DND-41 (cell line): Measurements from ENCODE around the gene KRT28.
"Not testable (repeated sequence)": the region's sequence is repeated elsewhere in the genome, so short reads cannot be mapped to it uniquely, and the experiment has no call there.

Experiments
- ATAC-seq: fragments of 200-7000 bp; cut with Tn5 transposase; 3 replicates; pipeline ENCODE4 v1.9.1; 2021; ENCODE audit warnings: low read depth; ENCODE audit not compliant: insufficient read depth
- DNase-seq: peaks from one replicate; pipeline ENCODE4 v3.0.0-alpha.2; 2020
- H2AFZ ChIP-seq: 2 replicates; pipeline ENCODE4 v1.6.0; 2012; ENCODE audit warnings: low read depth, low read length
- H3K27ac ChIP-seq: 2 replicates; pipeline ENCODE4 v1.5.1; 2012; ENCODE audit warnings: low read length, inconsistent platforms
- H3K27me3 ChIP-seq: fragments of 200-600 bp; sonication (generic); 2 replicates; pipeline ENCODE4 v1.6.0; 2012; ENCODE audit warnings: low read length, mild to moderate bottlenecking, inconsistent platforms; ENCODE audit not compliant: insufficient read depth, poor library complexity
- H3K36me3 ChIP-seq: 2 replicates; pipeline ENCODE4 v1.5.1; 2012; ENCODE audit warnings: low read length, inconsistent platforms; ENCODE audit not compliant: insufficient read depth
- H3K4me1 ChIP-seq: 2 replicates; pipeline ENCODE4 v1.5.1; 2012; ENCODE audit warnings: mild to moderate bottlenecking, low read length; ENCODE audit not compliant: insufficient read depth
- H3K4me2 ChIP-seq: 2 replicates; pipeline ENCODE4 v1.6.0; 2012; ENCODE audit warnings: mild to moderate bottlenecking, moderate library complexity, low read length, inconsistent platforms; ENCODE audit not compliant: insufficient read depth
- H3K4me3 ChIP-seq, 2 experiments: fragments of 200-600 bp in 1 of 2; shearing (Covaris generic) in 1 of 2; 2 replicates each; pipeline ENCODE4 v1.5.1; 2012 to 2016; ENCODE audit warnings: inconsistent platforms in 2 of 2, low read length in 2 of 2, mild to moderate bottlenecking in 2 of 2, low read depth in 1 of 2, moderate library complexity in 1 of 2
- H3K79me2 ChIP-seq: 2 replicates; pipeline ENCODE4 v1.6.0; 2012; ENCODE audit warnings: low read length, inconsistent platforms; ENCODE audit not compliant: insufficient read depth
- H3K9ac ChIP-seq: 2 replicates; pipeline ENCODE4 v1.6.0; 2012; ENCODE audit warnings: low read depth, mild to moderate bottlenecking, inconsistent platforms, low read length, moderate library complexity
- H3K9me3 ChIP-seq: 2 replicates; pipeline ENCODE4 v1.5.1; 2012; ENCODE audit warnings: low read length, moderate library complexity, mild to moderate bottlenecking, inconsistent platforms; ENCODE audit not compliant: insufficient read depth, severe bottlenecking
- H4K20me1 ChIP-seq: 2 replicates; pipeline ENCODE4 v1.6.0; 2012; ENCODE audit warnings: low read length; ENCODE audit not compliant: insufficient read depth
- EZH2 ChIP-seq: IDR thresholded peaks from 3 replicates; pipeline ENCODE4 v1.6.1; 2012; ENCODE audit warnings: borderline replicate concordance, low read depth, mild to moderate bottlenecking, moderate library complexity, low read length, inconsistent platforms; ENCODE audit not compliant: severe bottlenecking
- TF ChIP-seq, protein P1 (sequence below): IDR thresholded peaks from 2 replicates; pipeline ENCODE4 v1.5.1; 2012; ENCODE audit warnings: borderline replicate concordance, low read length, moderate library complexity, mild to moderate bottlenecking; ENCODE audit not compliant: poor library complexity, severe bottlenecking; ENCODE audit errors: extremely low read depth

The KRT28 gene

DNA sequence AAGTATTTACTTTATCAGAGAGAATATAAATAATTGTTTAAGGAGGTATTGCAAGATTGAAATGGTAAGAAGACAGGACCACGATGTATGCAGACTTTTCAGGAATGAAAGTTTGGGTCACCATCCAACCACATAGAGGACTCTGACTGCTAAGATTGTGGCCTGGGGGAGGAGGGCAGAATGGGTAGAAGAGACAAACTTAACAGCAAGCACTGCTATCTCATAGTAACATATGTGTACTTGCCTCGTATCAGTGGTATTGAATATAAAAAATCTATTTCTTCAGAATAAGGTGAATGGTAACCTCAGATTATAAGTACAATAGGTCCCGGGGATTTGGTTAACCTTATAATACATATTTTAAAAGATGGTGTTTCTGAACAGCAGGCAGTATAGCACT lies 16.8 kb upstream of the KRT28 start:
- H2AFZ ChIP-seq = no peak overlapping the region
- H3K36me3 ChIP-seq = peaks cover 6% of the 10 kb centered on the region
- peaks cover 28% of the 10 kb centered on the region for H3K4me1 ChIP-seq
- no peak overlapping the region for H3K4me2 ChIP-seq
- no peaks in the 10 kb centered on the region for H3K9me3 ChIP-seq
- DNase-seq (no peak), ATAC-seq (no peak)
- no peak for TF ChIP-seq EZH2
- TF ChIP-seq, protein P1, sequence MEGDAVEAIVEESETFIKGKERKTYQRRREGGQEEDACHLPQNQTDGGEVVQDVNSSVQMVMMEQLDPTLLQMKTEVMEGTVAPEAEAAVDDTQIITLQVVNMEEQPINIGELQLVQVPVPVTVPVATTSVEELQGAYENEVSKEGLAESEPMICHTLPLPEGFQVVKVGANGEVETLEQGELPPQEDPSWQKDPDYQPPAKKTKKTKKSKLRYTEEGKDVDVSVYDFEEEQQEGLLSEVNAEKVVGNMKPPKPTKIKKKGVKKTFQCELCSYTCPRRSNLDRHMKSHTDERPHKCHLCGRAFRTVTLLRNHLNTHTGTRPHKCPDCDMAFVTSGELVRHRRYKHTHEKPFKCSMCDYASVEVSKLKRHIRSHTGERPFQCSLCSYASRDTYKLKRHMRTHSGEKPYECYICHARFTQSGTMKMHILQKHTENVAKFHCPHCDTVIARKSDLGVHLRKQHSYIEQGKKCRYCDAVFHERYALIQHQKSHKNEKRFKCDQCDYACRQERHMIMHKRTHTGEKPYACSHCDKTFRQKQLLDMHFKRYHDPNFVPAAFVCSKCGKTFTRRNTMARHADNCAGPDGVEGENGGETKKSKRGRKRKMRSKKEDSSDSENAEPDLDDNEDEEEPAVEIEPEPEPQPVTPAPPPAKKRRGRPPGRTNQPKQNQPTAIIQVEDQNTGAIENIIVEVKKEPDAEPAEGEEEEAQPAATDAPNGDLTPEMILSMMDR = no peak
- H4K20me1 ChIP-seq = no peaks in the 10 kb centered on the region
- no peak overlapping the region for H3K4me3 ChIP-seq
- no peaks in the 10 kb centered on the region for H3K27me3 ChIP-seq
- H3K27ac ChIP-seq = no peak overlapping the region
- peaks cover 18% of the 10 kb centered on the region for H3K79me2 ChIP-seq
- no peak overlapping the region for H3K9ac ChIP-seq

DNA sequence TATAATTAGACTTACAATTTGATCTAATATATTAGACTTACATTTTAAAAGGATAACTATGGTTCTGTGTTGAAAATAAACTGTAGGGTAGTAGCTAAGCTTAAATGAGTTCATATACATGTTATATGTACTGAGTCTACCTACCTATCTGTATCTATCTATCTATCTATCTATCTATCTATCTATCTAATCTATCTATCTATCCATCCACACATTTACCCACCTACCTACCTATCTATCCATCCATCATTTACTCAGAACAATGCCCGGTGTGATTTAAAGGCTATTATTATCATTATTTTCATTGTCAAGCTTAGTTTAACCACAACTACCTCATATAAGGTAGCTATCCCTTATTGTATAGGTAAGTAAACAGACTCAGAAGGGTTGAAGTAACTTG lies 15.6 kb upstream of the KRT28 start:
- H4K20me1 ChIP-seq = no peaks in the 10 kb centered on the region
- H3K27ac ChIP-seq = no peak overlapping the region
- DNase-seq (no peak), ATAC-seq (no peak)
- no peak overlapping the region for H3K4me3 ChIP-seq
- no peak for TF ChIP-seq EZH2
- TF ChIP-seq, protein P1 = no peak
- H3K79me2 ChIP-seq = peaks cover 18% of the 10 kb centered on the region
- H3K4me1 ChIP-seq = peaks cover 26% of the 10 kb centered on the region
- H3K36me3 ChIP-seq = peaks cover 6% of the 10 kb centered on the region
- H3K9ac ChIP-seq = no peak overlapping the region
- no peak overlapping the region for H3K4me2 ChIP-seq
- H2AFZ ChIP-seq = no peak overlapping the region
- H3K27me3 ChIP-seq = no peaks in the 10 kb centered on the region
- H3K9me3 ChIP-seq = no peaks in the 10 kb centered on the region

- H3K79me2 ChIP-seq = peaks cover 16% of the 10 kb centered on the region
- H3K36me3 ChIP-seq, H3K9ac ChIP-seq, DNase-seq, H3K9me3 ChIP-seq, H3K4me3 ChIP-seq, H4K20me1 ChIP-seq, ATAC-seq, H3K27me3 ChIP-seq, H3K4me2 ChIP-seq, H3K27ac ChIP-seq, H2AFZ ChIP-seq: not testable (repeated sequence)
- H3K4me1 ChIP-seq = peaks cover 19% of the 10 kb centered on the region
Measured at GRCh38 chr17:40814657-40815056, 14.9 kb upstream of the KRT28 start.

- H3K27me3 ChIP-seq = no peaks in the 10 kb centered on the region
- H3K4me3 ChIP-seq = no peak overlapping the region
- no peak overlapping the region for H3K9ac ChIP-seq
- peaks cover 14% of the 10 kb centered on the region for H3K4me1 ChIP-seq
- peaks cover 6% of the 10 kb centered on the region for H3K36me3 ChIP-seq
- no peak for TF ChIP-seq EZH2
- TF ChIP-seq, protein P1 = no peak
- peaks cover 10% of the 10 kb centered on the region for H3K79me2 ChIP-seq
- no peak overlapping the region for H3K4me2 ChIP-seq
- no peaks in the 10 kb centered on the region for H3K9me3 ChIP-seq
- H3K27ac ChIP-seq = no peak overlapping the region
- H4K20me1 ChIP-seq = no peaks in the 10 kb centered on the region
- no peak for DNase-seq
- no peak overlapping the region for H2AFZ ChIP-seq
- ATAC-seq = no peak
Measured at GRCh38 chr17:40813804-40814203, 14.0 kb upstream of the KRT28 start.
